ENCODE data around the gene STK35. TPM values are rescaled to one million over a fixed set of nuclear protein-coding genes. Genes with fewer than 3 reads are reported as not detected.

Gene STK35
- total and polyA plus RNA-seq, 2 of the 8 experiments (the other 6 are each of a cell fraction or from before 2014, with no cell fraction given) = 24.9 to 45.0 TPM

- H3K4me2 ChIP-seq (ENCODE audit: insufficient read depth in 1 of 2, low read depth in 2 of 2, low read length in 2 of 2) = no peak overlapping the region
- WGBS, 2 experiments (ENCODE audit: extremely low coverage in 1 of 2, insufficient coverage in 1 of 2, insufficient read length in 1 of 2, insufficient replicate concordance in 2 of 2, low coverage in 1 of 2, low lambda C conversion rate in 2 of 2, missing lambda C conversion rate in 1 of 2) = 78% methylated on average over 5 of the region's 5 CpGs; no CpG with 5 or more reads in 1 of the 2 experiments
- FAIRE-seq (no peak), DNase-seq (ENCODE audit: low read depth in 1 of 2, low spot score in 2 of 2) (no peak)
- H2BK120ac ChIP-seq (replicated peaks; ENCODE audit: low read depth, low read length) = no peak overlapping the region
- no peak overlapping the region for H2AK5ac ChIP-seq (ENCODE audit: low read depth, low read length)
- no peak overlapping the region for H3K56ac ChIP-seq (replicated peaks; ENCODE audit: insufficient read length, low read depth, low read length)
- no peak for TF ChIP-seq ASH2L (IDR thresholded peaks at IDR 0.05; ENCODE audit: low read length)
- TF ChIP-seq PHF8 (conservative IDR thresholded peaks at IDR 0.05; ENCODE audit: low read depth, low read length) = no peak
- no peak for TF ChIP-seq SIRT6 (IDR thresholded peaks at IDR 0.05; ENCODE audit: low read length)
- no peak overlapping the region for H2AFZ ChIP-seq (ENCODE audit: low read length)
- POLR2A ChIA-PET (ENCODE audit: partially characterized antibody) = no interaction called here
- CTCF ChIA-PET (ENCODE audit: partially characterized antibody) = no interaction called here
- no peak overlapping the region for H2BK20ac ChIP-seq (ENCODE audit: low read length)
- no peak overlapping the region for H2BK12ac ChIP-seq (ENCODE audit: low read depth, low read length)
- no peak overlapping the region for H4K5ac ChIP-seq (ENCODE audit: insufficient read length, low read depth, low read length)
- no peaks in the 10 kb centered on the region for H3K9me3 ChIP-seq (ENCODE audit: insufficient read depth in 2 of 2, low read depth in 1 of 2, low read length in 1 of 2)
- H3K23ac ChIP-seq (ENCODE audit: insufficient read length) = no peak overlapping the region
- no peaks in the 10 kb centered on the region for H3K23me2 ChIP-seq (ENCODE audit: low read depth, low read length)
- H3K4me3 ChIP-seq (ENCODE audit: extremely low read depth in 1 of 4, insufficient read depth in 2 of 4, low read depth in 3 of 4, low read length in 4 of 4) = no peak overlapping the region
- H3K18ac ChIP-seq (ENCODE audit: extremely low read depth, low read length) = no peak overlapping the region
- H3K4ac ChIP-seq (replicated peaks; ENCODE audit: insufficient read length, low read depth, low read length) = no peak overlapping the region
- H3K4me1 ChIP-seq (replicated peaks in 1 of 4; ENCODE audit: control insufficient read depth in 3 of 4, insufficient read depth in 4 of 4, low read length in 3 of 4) = peaks cover 0 to 12% (median 10%) of the 10 kb centered on the region in 4 experiments; a peak in 5 of 7 replicates
- H4K91ac ChIP-seq (replicated peaks; ENCODE audit: insufficient read length, low read length) = no peak overlapping the region
- H3K79me2 ChIP-seq (ENCODE audit: control insufficient read depth in 1 of 2, insufficient read depth in 2 of 2, low read length in 2 of 2) = no peaks in the 10 kb centered on the region
- no peaks in the 10 kb centered on the region for H4K20me1 ChIP-seq (replicated peaks in 1 of 2; ENCODE audit: control insufficient read depth in 1 of 2, insufficient read depth in 2 of 2, low read length in 2 of 2)
- H3K27ac ChIP-seq (ENCODE audit: low read depth, low read length) = no peak overlapping the region
- H2BK5ac ChIP-seq (ENCODE audit: low read depth, low read length) = no peak overlapping the region
- H3K9ac ChIP-seq (replicated peaks in 1 of 4; ENCODE audit: extremely low read depth in 1 of 4, low read depth in 3 of 4, low read length in 3 of 4) = no peak overlapping the region
- H2BK15ac ChIP-seq (ENCODE audit: low read length) = no peak overlapping the region
- no peaks in the 10 kb centered on the region for H3K79me1 ChIP-seq (ENCODE audit: low read depth, low read length)
- H4K8ac ChIP-seq (ENCODE audit: extremely low read depth, insufficient read depth, low read length) = no peak overlapping the region
- no peaks in the 10 kb centered on the region for H3K27me3 ChIP-seq (replicated peaks in 1 of 4; ENCODE audit: control insufficient read depth in 3 of 4, extremely low read depth in 1 of 4, insufficient read depth in 3 of 4, low read length in 3 of 4)
- no peak overlapping the region for H3K14ac ChIP-seq (ENCODE audit: insufficient read length)
- no peaks in the 10 kb centered on the region for H3K36me3 ChIP-seq (ENCODE audit: control insufficient read depth in 2 of 4, insufficient read depth in 4 of 4, low read length in 3 of 4)
Measured at GRCh38 chr20:2084703-2085102, 16.9 kb upstream of the STK35 start.
